HepG2 (cell line): ENCODE measurements around the gene TIPIN. TPM values are rescaled to one million over a fixed set of nuclear protein-coding genes. Genes with fewer than 3 reads are reported as not detected.

Experiments
- ARID5B ChIP-seq: IDR thresholded peaks from 2 replicates; pipeline ENCODE4 v1.4.0; 2020; ENCODE audit warnings: mild to moderate bottlenecking, missing genetic modification reagents
- BORCS8-MEF2B ChIP-seq: sonication (generic); formaldehyde crosslinking; IDR thresholded peaks from 2 replicates; pipeline ENCODE4 v1.8.0; 2022; ENCODE audit warnings: mild to moderate bottlenecking, missing genetic modification reagents
- CHD2 ChIP-seq: IDR thresholded peaks from 2 replicates; pipeline ENCODE4 v1.6.1; 2011; ENCODE audit warnings: low read depth, low read length, improper control_type of control experiment
- ELF3 ChIP-seq: IDR thresholded peaks from 2 replicates; pipeline ENCODE4 v1.6.1; 2016; ENCODE audit warnings: missing genetic modification reagents, missing compliant biosample characterization
- GZF1 ChIP-seq: sonication (generic); formaldehyde crosslinking; IDR thresholded peaks from 2 replicates; pipeline ENCODE4 v1.5.1; 2020; ENCODE audit warnings: mild to moderate bottlenecking, missing genetic modification reagents
- KDM3A ChIP-seq: IDR thresholded peaks from 2 replicates; pipeline ENCODE4 v1.6.1; 2018; ENCODE audit warnings: low read depth, missing compliant biosample characterization
- LBX2 ChIP-seq: sonication (generic); formaldehyde crosslinking; IDR thresholded peaks from 2 replicates; pipeline ENCODE4 v1.5.0; 2020; ENCODE audit warnings: missing genetic modification reagents, mild to moderate bottlenecking, borderline replicate concordance
- MBD4 ChIP-seq: IDR thresholded peaks from 2 replicates; pipeline ENCODE4 v1.6.1; 2012; ENCODE audit warnings: low read length, inconsistent platforms, borderline replicate concordance
- MTERF4 ChIP-seq: sonication (generic); formaldehyde crosslinking; IDR thresholded peaks from 2 replicates; pipeline ENCODE4 v1.8.0; 2023; ENCODE audit warnings: mild to moderate bottlenecking, missing genetic modification reagents
- NFKBIZ ChIP-seq: IDR thresholded peaks from 2 replicates; pipeline ENCODE4 v1.6.1; 2018; ENCODE audit warnings: missing genetic modification reagents, missing compliant biosample characterization
- SALL1 ChIP-seq: sonication (generic); formaldehyde crosslinking; IDR thresholded peaks from 2 replicates; pipeline ENCODE4 v1.8.0; 2022; ENCODE audit warnings: mild to moderate bottlenecking, missing genetic modification reagents
- SOX5 ChIP-seq: IDR thresholded peaks from 2 replicates; pipeline ENCODE4 v1.6.1; 2016; ENCODE audit warnings: borderline replicate concordance
- SOX6 ChIP-seq, 2 experiments: fragments of 450-650 bp in 1 of 2; sonication (generic) in 1 of 2; formaldehyde crosslinking in 1 of 2; IDR thresholded peaks; 2 replicates each; pipeline versions ENCODE4 v1.4.0 to v1.6.1; 2017 to 2020; ENCODE audit warnings: antibody characterized with exemption in 1 of 2, mild to moderate bottlenecking in 1 of 2, missing genetic modification reagents in 1 of 2
- TAF15 ChIP-seq: fragments of 200-400 bp; formaldehyde crosslinking; IDR thresholded peaks from one replicate; pipeline ENCODE4 v1.6.1; 2018; ENCODE audit warnings: mild to moderate bottlenecking, low read depth, low read length; ENCODE audit not compliant: poor library complexity, severe bottlenecking
- TIGD3 ChIP-seq: sonication (generic); formaldehyde crosslinking; IDR thresholded peaks from 2 replicates; pipeline ENCODE4 v1.5.1; 2020; ENCODE audit warnings: mild to moderate bottlenecking, missing genetic modification reagents, borderline replicate concordance
- XBP1 ChIP-seq: sonication (generic); formaldehyde crosslinking; IDR thresholded peaks from 2 replicates; pipeline ENCODE4 v1.5.0; 2020; ENCODE audit warnings: missing genetic modification reagents
- ZNF121 ChIP-seq: sonication (generic); formaldehyde crosslinking; IDR thresholded peaks from 2 replicates; pipeline ENCODE4 v1.5.0; 2020; ENCODE audit warnings: mild to moderate bottlenecking, missing genetic modification reagents
- ZNF251 ChIP-seq: sonication (generic); formaldehyde crosslinking; IDR thresholded peaks from 2 replicates; pipeline ENCODE4 v1.9.0; 2021; ENCODE audit warnings: mild to moderate bottlenecking, missing genetic modification reagents
- ZNF256 ChIP-seq: sonication (generic); formaldehyde crosslinking; conservative IDR thresholded peaks from 2 replicates; pipeline ENCODE4 v1.4.0; 2020; ENCODE audit warnings: missing genetic modification reagents
- ZNF772 ChIP-seq: sonication (generic); formaldehyde crosslinking; IDR thresholded peaks from 2 replicates; pipeline ENCODE4 v1.5.0; 2020; ENCODE audit warnings: mild to moderate bottlenecking, missing genetic modification reagents
- polyA plus RNA-seq, 8 experiments: library from polyadenylated mRNA; depleted of rRNA in 3 of 8; stranded (reverse) in 7 of 8; unstranded in 1 of 8; fragments of >200 nt; fragmentation: Illumina TruSeq in 4 of 8; extraction: Trizol in 4 of 8; gene quantifications; 2 replicates each; pipeline versions ENCODE4 v1.2.1 to v1.2.3, GENCODE V29; 2011 to 2016; ENCODE audit warnings: low read depth in 4 of 8, missing spikeins in 1 of 8, mixed read lengths in 1 of 8; ENCODE audit not compliant: insufficient read depth in 1 of 8
- total RNA-seq, 5 experiments: library from RNA; depleted of rRNA; stranded (reverse); fragments of >200 nt; fragmentation: Illumina TruSeq; extraction: Trizol; gene quantifications; 2 replicates each; pipeline ENCODE4 v1.2.3, GENCODE V29; 2016; ENCODE audit warnings: low read depth in 1 of 5

Gene TIPIN
- total and polyA plus RNA-seq, 2 of the 13 experiments (the other 11 are each of a cell fraction or from before 2014, with no cell fraction given), result 2.7 to 28.6 TPM

DNA sequence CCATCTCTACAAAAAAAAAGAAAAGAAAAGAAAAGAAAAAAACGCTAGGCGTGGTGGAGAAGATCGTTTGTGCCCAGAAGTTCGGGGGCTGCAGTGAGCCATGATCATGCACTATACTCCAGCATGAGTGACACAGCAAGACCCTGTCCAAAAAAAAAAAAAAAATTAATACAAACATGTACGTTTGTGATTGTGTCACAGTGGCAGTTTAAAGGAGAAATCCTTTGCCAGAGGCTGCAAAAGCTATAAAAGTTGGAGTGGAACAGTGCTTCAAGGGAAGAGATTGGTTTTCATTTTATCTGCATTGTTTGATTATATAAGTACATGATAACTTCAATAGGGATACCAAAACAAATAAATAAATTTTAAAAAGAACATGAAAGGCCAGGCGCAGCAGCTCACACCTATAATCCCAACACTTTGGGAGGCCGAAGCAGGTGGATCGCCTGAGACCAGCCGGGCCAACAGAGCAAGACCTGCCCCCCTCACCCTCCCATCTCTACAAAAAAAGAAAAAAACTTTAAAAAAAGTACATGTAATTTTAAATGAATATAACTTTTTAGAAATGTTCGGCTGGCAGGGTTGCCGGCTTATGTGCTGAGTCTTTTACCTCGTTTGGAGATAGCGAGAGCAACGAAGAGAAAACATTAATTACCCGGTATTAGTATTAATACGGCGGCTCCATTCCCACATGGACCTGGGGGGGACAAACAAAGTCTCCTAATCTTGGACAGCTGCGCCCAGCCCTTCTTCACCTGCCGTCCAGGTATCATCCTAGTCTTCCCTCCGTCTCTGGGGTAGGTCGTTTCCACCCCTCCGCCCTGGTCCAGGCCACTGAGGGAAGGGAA, 63.7 kb downstream of the TIPIN start (continued):
- 0 out of 2 replicates have a peak, but pooled peaks have one; percentile 31 for TF ChIP-seq ZNF256 (CRISPR knock-in tag)
- no peak for TF ChIP-seq ZNF251 (CRISPR knock-in tag)
- peak; percentile 99 for TF ChIP-seq GZF1 (CRISPR knock-in tag)
- 0 out of 2 replicates have a peak, but pooled peaks have one; percentile 27 for TF ChIP-seq XBP1 (CRISPR knock-in tag)
- TF ChIP-seq SALL1 (CRISPR knock-in tag), result no peak
- TF ChIP-seq CHD2, result no peak; the same call in 1 of the 2 replicates
- peak; percentile 52; the same call in 1 of the 2 replicates for TF ChIP-seq ZNF121 (CRISPR knock-in tag)
- TF ChIP-seq TAF15, result no peak
- 0 out of 2 replicates have a peak, but pooled peaks have one; percentile 33 for TF ChIP-seq ZNF772 (CRISPR knock-in tag)
- TF ChIP-seq NFKBIZ (CRISPR knock-in tag), result no peak
- TF ChIP-seq ELF3 (CRISPR knock-in tag), result no peak
- TF ChIP-seq KDM3A (CRISPR knock-in tag), result no peak
- TF ChIP-seq SOX5 (CRISPR knock-in tag), result no peak
- no peak for TF ChIP-seq LBX2 (CRISPR knock-in tag)
- no peak for TF ChIP-seq TIGD3
- TF ChIP-seq SOX6 (IDR thresholded peaks at IDR 0.05), result no peak
- 0 out of 2 replicates have a peak, but pooled peaks have one; percentile 18 for TF ChIP-seq SOX6 (CRISPR knock-in tag; IDR thresholded peaks at IDR 0.05)
- no peak for TF ChIP-seq MTERF4
- TF ChIP-seq ARID5B (CRISPR knock-in tag), result no peak
- no peak for TF ChIP-seq MBD4
- TF ChIP-seq BORCS8-MEF2B, result no peak
